ENCODE results near the gene ANKRD65. TPM values are rescaled to one million over a fixed set of nuclear protein-coding genes. Genes with fewer than 3 reads are reported as not detected.

The ANKRD65 gene
- total and polyA plus RNA-seq, 2 donors (not counting 3 experiments of a cell fraction or from before 2014, with no cell fraction given), result 0.15 to 0.38 TPM

- H3K79me2 ChIP-seq (ENCODE audit: control insufficient read depth, insufficient read depth, low read length), result peaks cover 3% of the 10 kb centered on the region
- ChIA-PET POLR2A (no interaction called here), CTCF (interaction anchor here (1.4 kb wide), 1 partner anchor 21 kb away, joined by 4 read pairs; no protein-coding TSS in a partner anchor)
- H4K20me1 ChIP-seq (replicated peaks; ENCODE audit: control insufficient read depth, extremely low read depth, insufficient read depth, low read length), result no peaks in the 10 kb centered on the region
- H3K9ac ChIP-seq (replicated peaks; ENCODE audit: extremely low read depth, insufficient read depth, low read length), result no peak overlapping the region
- BruUV-seq (replicated peaks), result no TSS peak
- intact Hi-C loops (cut with micrococcal nuclease) (no loop called here), dilution Hi-C loops (cut with MboI; ENCODE audit: extremely low pct_ligation_motif_present, low sequenced_read_pairs) (no loop called here)
- H3K27ac ChIP-seq (ENCODE audit: insufficient read depth, low read depth, low read length), result no peak overlapping the region
- FAIRE-seq (no peak), DNase-seq (ENCODE audit: low read depth, low spot score) (no peak)
- H3K27me3 ChIP-seq (ENCODE audit: control insufficient read depth in 2 of 2, insufficient read depth in 2 of 2, low read length in 2 of 2), result no peaks in the 10 kb centered on the region
- no peaks in the 10 kb centered on the region for H3K9me1 ChIP-seq (replicated peaks; ENCODE audit: control insufficient read depth, extremely low read depth, insufficient read depth, low read length)
- H3K4me3 ChIP-seq (replicated peaks in 1 of 3; ENCODE audit: insufficient read depth in 1 of 3, low read depth in 1 of 3, low read length in 3 of 3), result no peak overlapping the region
- no peaks in the 10 kb centered on the region for H3K4me1 ChIP-seq (ENCODE audit: control insufficient read depth, extremely low read depth, insufficient read depth, low read length)
- H3K36me3 ChIP-seq (ENCODE audit: control insufficient read depth in 2 of 2, extremely low read depth in 1 of 2, insufficient read depth in 2 of 2, low read length in 2 of 2), result peaks cover 5 to 10% of the 10 kb centered on the region in 2 experiments
- H3K4me2 ChIP-seq (ENCODE audit: insufficient read depth, low read length), result no peak overlapping the region
- no peak overlapping the region for H2AFZ ChIP-seq (ENCODE audit: low read depth, low read length)
- no peak for TF ChIP-seq MYC (IDR thresholded peaks at IDR 0.05; ENCODE audit: low read depth, low read length)
- TF ChIP-seq CTCF (IDR thresholded peaks at IDR 0.05; ENCODE audit: extremely low read depth in 1 of 2, insufficient read depth in 1 of 2, low read depth in 1 of 2, low read length in 2 of 2), result no peak
- no peak for TF ChIP-seq EZH2 (IDR thresholded peaks at IDR 0.05; ENCODE audit: borderline replicate concordance, low read depth, low read length, severe bottlenecking)
- no peak for TF ChIP-seq GATA2 (IDR thresholded peaks at IDR 0.05; ENCODE audit: insufficient read depth, insufficient read length, low read depth, low read length)
- no peak for TF ChIP-seq JUN (IDR thresholded peaks at IDR 0.05; ENCODE audit: borderline replicate concordance, insufficient read depth, insufficient read length, low read depth)
- TF ChIP-seq POLR2A (IDR thresholded peaks at IDR 0.05; ENCODE audit: low read depth, low read length), result no peak
- no peak for TF ChIP-seq POLR2AphosphoS5 (IDR thresholded peaks at IDR 0.05; ENCODE audit: insufficient read depth, low read depth, low read length)
- TF ChIP-seq FOS (IDR thresholded peaks at IDR 0.05; ENCODE audit: borderline replicate concordance, insufficient read depth, low read length), result no peak
- TF ChIP-seq MAX (IDR thresholded peaks at IDR 0.05; ENCODE audit: insufficient read depth, insufficient read length), result no peak
- no peaks in the 10 kb centered on the region for H3K9me3 ChIP-seq (replicated peaks; ENCODE audit: control insufficient read depth, insufficient read depth, low read length)
Observed at GRCh38 chr1:1381294-1381693, 39.8 kb downstream of the ANKRD65 start.
